Hematopoietic multipotent progenitor cell treated with erythropoietin and hydrocortisone succinate and interleukin-3 and kit ligand, for 17 days (in vitro differentiated cells): ENCODE results near the gene MAB21L4.

ENCODE experiments used
- DNase-seq: peaks from one replicate; pipeline ENCODE4 v3.0.0-alpha.2; 2015; ENCODE audit warnings: low spot score

The MAB21L4 gene

DNA sequence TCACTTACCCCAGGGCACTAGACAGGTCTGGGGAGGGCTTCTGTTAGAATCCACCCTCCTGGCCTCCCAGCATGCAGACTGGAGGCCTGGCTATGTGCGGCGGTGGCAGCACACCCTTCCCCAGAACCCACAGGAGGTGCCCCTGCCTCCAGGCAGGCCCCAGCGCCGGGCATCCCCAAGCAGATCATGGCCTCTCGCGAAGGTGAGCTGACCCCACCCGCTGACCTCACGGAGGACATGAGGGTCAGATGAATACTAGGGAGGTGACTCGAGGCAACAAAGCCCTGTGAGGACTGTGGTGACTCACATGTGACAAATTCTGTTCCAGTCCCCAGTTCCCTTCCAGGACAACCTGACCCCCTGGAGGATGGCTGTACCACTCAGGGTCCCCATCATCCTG lies 1.9 kb downstream of the MAB21L4 start:
- no peak for DNase-seq

DNA sequence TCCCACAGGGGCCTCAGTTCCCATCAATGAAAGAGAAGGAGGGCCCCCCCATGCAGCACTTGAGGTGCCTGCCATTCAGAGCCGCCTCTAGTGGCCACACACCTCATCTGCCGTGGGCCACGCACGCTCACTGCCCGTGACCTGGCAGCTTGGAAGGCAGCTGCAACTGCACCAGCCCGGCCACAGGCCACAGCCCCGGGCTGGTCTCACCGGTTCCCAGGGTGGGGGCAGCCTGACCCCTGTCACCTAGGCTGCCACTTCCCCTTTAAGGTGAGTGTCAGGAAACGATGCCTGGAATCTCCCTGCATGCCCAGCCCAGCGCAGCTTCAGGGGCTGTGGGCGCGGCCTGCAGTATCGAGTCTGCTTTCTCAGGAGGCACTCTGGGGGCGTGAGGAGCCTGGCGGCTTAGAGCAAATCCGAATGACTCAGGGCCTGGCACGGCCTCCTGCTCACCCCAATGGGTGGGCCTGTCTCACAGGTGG lies 2.6 kb downstream of the MAB21L4 start:
- no peak for DNase-seq

DNA sequence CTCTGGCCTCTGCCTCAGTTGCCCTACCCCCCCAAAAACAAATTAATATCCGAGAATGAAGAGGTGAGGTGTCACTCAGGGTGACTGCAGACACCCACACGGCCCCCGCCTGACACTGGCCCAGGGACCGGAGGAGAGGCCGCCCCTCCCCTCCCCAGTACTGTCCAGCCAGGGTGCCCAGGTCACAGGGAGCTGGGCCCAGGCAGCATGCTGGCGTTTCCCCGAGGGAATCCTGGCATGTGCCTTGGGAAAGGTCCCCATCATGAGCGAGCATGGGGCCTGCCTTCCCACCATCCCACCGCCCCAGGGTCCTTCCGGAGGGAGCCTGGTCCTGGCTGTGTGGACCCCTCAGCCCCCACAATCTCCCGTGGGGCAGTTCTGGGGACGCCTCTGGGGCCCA lies 3.0 kb downstream of the MAB21L4 start:
- DNase-seq = no peak

DNA sequence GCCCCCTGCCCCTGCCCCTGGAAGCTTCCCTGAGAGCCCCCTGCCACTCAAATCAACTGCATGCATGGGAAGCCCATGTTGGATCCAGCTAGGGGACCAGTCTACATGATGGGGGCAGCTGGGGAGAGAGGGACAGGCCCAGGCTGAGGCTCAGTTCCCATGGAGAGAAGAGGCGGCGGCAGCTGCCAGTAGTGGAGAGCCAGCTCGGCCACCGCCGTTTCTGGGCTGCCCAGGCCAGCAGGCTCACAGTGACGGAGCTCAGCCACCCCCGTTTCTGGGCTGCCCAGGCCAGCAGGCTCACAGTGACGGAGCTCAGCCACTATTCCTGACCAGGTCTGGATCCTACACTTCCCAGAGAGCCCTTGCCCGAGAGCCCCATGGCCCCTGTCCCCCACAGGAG lies 3.6 kb downstream of the MAB21L4 start:
- no peak for DNase-seq

DNA sequence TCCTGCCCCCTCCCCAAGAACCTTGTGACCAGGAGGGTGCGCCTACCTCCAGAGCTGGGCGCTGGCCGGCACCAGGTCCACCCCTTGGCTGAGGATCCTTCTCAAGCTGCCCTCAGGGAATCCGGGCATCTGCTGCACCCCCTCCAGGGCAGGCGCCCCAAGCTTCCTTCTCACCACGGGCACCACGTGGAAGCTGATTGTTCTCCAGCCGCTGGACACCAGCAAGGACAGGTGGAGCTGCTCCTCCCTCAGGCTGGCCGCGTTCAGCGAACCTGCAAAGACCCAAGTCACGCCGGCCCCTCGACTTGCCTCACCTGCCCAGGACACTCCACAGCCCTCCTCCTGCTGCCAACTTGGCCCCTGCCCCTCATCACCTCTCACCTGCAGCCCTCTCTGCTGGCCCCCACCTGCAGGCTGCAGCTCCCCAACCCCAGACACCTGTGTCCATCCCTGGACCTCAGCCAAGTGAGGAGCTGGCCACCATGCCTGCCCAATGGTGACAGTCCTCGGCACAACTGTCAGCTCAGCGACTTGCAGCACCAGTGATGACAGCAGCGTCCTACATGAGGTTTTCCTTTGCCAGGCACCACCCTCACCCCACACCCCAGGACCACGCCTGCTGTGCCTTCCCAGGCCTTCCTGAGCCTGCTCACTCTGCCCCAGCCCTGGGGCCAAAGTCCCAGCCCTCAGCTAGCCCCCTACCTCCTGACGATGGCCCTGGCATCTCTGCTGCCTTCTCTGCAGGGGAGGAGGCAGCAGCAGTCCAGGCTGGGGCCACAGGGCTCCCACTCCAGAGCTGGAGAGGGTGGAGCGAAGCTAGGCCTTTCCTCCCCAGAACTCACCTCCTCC lies 4.2 kb downstream of the MAB21L4 start:
- DNase-seq = no peak

DNA sequence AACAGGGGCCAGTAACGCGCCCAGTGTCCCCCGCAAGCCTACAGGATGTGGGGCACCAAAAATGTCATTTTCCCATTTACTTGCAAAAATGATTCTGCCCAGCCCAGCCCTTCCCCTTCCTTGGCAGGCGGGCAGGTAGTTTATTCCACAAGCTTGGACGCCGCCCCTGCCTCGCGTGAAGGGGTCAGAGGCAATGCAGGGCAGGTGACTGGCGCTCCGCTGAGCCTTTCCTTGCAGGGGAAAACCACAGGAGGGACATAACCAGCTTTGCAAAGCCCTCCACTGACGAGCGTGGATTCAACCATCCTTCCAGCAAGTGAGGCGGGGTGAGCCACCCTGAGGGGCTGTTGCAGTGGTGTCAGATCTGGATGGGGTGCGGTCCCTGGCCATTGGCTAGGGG lies 5.3 kb downstream of the MAB21L4 start:
- DNase-seq = no peak

DNA sequence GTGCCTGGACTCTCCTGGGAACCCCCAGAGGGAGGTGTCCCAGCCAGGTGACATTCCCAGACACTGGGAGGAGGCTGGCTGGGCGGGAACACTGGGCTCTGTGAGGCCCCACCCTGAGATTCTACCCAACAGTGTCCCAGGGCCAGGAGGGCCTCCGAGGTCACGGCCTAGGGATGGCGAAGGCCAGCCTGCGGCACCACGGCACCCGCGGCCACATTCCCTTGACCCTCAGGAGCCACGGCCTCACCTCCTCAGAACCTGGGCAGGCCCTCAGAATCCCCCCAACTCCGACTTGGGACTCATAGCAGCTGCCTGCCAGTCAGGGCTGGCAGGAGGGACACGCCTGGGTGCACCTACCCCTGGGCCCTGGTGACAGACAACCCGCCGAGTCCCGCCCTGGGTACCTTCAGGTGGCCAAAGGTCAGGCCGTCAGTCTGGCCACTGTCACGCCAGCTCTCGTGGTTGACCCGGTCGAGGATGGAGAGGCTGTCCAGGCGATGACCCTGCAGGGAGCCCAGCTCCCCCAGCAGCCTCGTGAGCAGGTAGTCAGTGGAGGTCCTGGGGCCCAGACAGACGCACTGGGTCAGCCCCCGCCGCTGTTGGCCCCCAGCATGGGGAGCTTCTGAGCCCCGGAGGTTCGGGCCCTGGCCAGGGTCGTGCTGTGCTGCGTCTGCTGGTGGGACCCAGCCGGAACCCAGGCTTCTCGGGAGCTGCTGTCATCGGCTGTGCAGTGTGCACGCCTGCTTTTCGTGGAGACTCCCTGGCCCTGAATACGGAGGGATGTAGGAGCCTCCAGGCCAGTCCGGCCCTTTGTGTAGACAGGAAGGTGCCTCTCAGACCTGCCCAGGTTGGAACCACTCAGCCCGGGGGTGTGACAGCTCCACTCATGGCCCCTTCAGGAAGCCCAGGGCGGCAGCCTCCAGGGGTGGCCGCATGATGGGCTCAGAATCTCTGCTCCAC lies 6.1 kb downstream of the MAB21L4 start:
- DNase-seq = no peak

DNA sequence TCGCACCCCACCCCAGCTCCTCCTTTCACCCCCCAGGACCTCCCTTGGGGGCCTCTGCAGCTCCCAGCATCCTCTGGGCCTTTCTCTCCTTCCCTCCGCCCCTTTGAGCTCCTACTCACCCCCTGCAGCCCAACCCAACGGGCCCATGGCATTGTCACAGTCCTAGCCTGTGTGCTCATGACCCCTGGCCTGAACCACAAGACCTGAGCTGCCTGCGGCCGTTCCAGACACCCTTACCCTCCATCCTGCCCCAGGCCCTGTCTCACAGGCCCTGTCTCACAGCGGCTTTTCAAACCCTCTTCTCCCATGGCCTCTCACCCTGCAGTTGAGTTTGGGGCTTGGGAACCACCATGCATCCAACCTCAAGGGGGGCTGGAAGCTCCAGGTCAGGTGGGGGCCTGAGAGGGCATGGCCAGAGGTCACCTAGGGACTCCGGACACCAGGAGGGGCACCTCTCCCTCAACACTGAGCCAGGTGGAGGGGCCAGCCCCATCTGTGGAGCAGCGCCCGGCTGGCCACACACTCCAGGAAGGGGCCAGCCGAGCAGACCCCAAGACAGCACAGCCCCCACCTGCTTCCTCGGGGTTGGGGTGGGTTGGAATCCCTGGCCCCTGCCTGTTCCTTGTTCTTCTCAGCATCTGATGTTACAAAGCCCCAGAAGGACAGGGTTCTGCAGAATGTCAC lies 6.9 kb downstream of the MAB21L4 start:
- no peak for DNase-seq

DNA sequence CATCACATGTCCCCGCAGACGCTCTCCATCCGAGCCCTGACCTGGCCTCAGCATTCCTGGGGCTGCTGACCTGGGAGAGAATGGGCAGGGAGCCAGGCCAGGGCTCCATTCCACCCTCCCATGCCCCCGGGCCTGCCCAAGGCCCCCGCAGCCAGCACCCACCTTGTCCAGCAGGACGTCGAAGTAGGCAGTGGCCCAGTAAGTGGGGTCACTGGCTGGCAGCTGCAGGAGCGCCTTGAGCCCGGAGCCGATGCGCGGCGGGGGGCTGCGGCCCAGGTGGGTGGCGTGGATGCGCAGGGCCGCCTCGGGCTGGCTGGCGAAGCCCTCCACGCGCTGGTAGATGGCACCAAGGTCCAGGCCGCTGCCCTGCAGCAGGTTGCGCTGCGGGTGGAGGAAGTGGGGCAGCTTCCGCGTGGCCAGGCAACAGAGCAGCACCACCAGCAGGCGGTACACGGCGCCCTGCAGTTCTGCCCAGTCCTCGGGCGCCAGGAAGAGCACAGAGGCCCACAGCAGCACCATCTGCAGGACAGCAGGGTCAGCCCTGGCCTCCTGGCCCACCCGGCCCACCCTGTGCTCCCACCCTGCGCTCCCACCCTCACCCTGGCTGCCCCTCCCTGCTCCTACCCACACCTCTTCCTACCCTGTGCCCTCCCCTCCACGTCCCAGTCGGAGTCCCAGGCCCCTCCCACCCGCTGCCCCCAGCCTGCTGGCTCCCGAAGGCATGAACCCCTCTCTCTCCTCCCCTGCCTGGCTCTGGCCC lies 7.6 kb downstream of the MAB21L4 start:
- DNase-seq = no peak

DNA sequence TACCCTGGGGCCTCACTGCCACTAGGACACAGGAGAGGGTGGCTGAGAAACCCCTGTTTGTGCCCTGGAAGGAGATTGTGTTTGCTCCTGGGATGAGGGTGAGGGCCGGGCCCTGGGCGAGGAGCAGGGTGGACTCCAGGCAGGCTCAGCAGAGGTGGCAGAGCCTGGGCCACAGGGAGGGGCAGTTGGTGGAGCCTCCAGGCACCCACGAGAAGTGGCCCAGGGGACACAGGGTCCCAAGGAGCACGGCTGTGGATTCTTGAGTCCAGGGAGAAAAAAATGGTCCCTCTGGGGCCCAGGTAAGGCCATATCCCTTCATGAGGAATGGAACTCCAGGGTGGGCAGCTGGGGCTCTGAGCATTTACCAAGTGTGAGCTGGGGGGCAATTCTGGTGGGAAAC lies 8.3 kb downstream of the MAB21L4 start:
- no peak for DNase-seq

DNA sequence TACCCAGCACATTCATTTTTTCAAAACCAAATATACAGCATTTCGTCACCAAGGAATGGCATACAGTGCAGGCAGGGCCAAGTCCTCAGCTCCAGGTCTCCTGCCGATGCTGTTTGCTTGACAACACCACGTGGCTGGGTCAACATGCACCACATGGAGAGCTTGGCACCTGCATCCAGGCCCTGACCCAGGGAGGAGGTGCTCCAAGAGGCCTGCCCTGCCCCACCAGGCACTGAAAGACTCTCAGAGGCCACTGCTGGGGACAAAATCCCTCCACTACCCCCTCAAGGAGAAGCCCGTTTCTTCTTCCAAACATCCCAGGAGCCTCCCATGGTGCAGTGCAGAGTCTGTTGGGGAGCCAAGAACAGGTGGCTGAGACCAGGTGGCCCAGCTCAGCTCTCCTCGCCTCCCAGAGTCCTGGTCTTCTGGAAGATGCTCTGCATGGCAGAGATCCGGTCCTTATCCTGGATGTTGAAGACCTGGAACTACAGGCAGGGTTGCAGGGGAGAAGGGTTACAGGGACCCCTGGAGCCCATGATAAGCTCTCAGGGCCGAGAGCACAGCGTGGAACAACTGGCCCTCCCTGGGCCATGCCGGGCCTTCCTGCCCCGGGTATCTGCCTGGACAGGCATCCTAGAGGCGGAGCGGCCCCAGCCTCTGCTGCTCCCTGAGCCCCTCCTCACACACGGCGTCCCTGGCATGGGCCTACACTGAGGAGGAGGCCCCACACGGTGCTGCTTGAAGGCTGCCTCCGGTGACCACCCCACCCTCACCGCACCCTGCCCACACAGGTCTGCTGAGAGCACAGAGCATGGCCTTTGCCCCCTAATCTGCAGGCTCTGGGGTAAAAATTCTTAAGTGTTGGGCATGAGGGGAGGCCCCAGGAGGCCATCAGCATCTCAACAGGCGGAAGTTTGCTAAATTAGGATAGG lies 9.0 kb downstream of the MAB21L4 start:
- DNase-seq = no peak

DNA sequence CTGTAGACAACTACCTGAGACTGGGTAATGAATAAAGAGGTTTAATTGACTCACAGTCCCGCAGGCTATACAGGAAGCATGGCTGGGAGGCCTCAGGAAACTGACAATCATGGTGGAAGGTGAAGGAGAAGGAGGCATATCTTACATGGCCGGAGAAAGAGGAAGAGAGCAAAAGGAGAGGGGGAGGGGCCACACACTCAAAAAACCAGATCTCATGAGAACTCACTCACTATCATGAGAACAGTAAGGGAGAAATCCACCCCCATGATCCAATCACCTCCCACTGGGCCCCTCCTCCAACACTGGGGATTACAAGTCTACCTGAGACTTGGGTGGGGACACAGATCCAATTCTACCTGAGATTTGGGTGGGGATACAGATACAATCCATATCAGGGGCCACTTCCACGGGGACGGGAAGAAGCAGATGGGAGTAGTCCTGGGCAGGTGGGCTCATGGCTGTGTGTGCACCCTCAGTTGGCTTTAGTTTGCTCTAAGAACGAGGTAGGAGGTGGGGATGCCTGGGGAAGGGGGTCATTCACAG lies 9.9 kb downstream of the MAB21L4 start:
- no peak for DNase-seq

DNA sequence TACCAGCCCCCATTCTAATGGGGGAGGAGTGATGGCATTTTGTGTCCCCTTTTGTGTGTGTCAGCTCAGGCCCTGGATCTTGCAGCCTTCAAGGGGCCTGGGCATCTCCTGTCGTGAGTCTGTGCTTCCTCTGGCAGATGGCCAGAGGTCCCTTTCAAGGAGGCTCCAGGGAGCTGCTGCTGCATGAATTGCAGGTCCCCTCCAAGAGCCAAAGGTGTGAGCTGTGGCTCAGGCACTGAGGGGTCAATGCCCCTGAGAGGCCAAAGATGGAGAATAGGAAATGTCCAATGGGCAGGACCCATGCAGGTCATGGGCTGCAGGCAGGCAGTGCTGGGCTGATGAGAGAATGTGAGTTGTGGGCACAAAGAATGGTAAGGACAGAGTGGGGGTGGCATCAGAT lies 10.4 kb downstream of the MAB21L4 start:
- DNase-seq = no peak

DNA sequence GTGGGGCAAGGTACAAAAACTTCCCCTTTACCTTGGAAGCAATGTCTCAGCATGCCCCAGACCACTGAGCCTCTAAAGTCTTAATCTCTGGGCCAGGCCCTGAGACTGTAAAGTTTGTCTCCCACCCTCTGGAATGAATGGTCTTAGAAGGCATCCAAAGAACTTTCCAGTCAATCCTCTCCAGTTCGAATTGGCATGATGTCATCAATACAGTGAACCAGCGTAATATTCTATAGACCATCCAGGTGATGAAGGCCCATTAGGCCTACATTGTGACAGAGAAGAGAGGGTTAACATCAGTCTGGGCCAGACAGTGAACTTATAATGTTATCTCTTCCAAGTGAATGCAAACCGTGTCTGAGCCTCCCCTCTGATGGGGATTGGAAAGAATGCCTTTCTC lies 11.2 kb downstream of the MAB21L4 start:
- DNase-seq = no peak

DNA sequence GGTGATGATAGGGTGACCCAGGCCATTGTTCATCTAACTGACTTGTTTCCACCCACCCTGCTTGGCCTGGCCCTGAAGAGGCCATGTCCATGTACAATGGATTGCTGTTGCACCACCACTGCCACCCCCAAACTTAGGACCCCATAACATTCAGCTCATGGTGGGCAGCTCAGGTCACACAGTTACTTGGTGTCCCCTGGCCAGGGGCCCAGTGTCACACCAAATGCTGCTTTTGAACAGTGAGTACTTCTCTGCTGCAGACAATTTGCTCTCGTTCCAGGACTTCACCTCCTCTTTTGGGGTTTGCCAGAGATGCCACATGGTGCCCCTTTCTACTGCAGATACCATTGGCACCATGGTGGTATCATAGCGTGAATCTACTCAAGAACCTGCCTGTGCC lies 11.7 kb downstream of the MAB21L4 start:
- no peak for DNase-seq

DNA sequence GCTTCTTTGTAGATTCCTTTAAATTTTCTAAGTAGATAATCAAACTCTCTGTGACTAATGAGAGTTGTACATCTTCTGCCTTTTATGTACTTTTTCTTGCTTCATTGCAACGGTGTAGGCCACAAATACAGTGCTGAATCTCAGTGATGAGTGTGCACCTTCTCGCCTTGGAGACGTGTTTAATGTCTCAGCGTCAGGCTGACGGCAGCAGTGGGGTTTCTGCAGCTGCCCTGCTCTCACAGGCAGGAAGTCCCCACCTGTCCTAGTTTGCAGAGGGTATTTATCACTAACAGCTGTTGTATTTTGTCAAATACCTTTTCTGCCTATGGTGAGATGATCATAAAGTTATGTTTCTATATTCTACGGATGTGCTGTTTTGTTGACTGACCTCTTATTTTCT lies 14.0 kb downstream of the MAB21L4 start:
- no peak for DNase-seq

DNA sequence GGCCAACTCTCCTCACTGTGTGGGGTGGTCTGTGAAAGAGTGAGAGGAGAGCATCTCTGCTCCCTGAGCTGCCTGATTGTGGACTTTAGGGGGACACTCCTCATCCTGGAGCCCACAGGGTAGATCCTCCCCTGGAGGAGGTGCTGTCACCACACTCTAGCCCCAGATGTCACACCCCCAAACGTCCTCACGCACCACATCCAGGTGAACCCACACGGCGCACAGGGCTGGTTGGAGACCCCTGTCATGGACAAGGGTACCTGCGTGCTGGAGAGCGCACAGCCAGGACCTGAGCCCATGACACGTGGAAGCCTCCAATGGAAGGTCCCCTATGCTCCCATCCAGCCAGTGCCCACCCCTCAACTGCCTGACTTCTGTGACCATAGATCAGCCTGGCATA lies 16.9 kb downstream of the MAB21L4 start:
- DNase-seq = no peak

DNA sequence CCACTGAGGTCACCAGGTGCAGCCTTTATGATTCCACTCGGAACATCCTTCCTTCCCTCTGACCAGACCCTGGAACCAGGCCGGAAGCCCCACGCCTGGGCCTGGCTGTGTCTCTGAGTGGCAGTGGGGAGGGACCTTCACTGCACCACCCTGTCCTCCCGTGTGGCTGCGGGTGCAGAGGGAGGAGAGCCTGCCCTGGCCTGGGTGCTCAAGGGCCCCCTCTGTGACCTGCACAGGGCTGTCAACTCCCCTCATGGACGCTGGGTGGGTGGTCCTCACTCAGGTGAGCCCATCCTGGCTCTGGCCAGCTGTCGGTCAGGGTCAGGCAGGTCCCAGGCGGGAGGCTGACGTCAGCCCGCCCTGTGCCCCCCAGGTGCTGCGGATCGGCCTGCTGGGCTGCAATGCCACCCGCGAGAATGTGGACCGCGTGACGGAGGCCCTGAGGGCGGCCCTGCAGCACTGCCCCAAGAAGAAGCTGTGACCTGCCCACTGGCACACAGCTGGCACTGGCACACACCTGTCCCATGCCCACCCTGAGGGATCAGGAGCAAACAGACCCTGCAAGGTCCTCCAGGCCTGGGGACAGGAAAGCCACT lies 17.5 kb downstream of the MAB21L4 start:
- DNase-seq = no peak

DNA sequence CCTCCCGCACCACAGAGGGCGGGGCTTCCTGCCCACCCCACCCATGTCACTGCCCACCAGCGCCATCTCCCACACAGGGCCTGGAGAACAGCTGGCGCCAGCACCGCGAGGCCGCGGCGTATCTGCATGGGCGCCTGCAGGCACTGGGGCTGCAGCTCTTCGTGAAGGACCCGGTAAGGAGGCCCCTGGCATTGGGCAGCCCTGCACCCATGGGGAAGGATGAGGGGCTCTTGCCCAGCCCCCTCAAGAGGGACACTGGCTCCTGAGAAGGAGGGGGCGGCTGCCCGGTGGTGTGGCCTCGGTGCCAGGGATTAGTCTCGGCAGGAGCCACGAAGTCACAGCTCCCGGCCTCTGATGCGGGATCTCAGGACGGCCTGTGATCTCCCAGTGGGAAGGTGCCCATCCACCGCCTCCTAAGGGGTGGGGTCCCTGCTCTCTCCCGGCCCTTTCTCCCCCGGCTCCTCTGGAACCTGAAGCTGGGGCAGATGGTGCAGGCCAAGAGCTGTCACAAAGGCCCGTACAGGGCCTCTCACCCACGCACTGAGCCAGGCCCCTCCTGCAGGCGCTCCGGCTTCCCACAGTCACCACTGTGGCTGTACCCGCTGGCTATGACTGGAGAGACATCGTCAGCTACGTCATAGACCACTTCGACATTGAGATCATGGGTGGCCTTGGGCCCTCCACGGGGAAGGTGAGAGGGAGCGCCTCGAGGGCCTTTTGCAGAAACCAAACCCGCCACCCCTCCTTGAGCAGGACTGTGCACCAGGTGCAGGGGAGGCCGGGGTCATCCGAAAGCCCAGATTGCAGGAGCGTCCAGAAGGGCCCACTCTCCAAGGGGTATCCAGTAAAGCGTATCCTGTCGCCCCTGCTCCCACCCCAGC lies 18.3 kb downstream of the MAB21L4 start:
- no peak for DNase-seq
